D721Med (cell line): ENCODE measurements around the gene PRKCZ.
"Not testable (repeated sequence)": the region's sequence is repeated elsewhere in the genome, so short reads cannot be mapped to it uniquely, and the experiment has no call there.

Source experiments
- DNase-seq: peaks from one replicate; pipeline ENCODE4 v3.0.0; 2011; ENCODE audit warnings: low spot score; ENCODE audit not compliant: insufficient read length
- FAIRE-seq: peaks from 2 replicates; lab custom pipeline; 2011; peaks lifted over from hg19 to GRCh38; lab: Jason Lieb, UNC
- TF ChIP-seq, protein P1 (sequence below): IDR thresholded peaks from 2 replicates; pipeline ENCODE4 v1.5.1; 2012; ENCODE audit warnings: mild to moderate bottlenecking, control low read depth; ENCODE audit not compliant: insufficient read depth; ENCODE audit errors: missing control alignments

The PRKCZ gene

DNA sequence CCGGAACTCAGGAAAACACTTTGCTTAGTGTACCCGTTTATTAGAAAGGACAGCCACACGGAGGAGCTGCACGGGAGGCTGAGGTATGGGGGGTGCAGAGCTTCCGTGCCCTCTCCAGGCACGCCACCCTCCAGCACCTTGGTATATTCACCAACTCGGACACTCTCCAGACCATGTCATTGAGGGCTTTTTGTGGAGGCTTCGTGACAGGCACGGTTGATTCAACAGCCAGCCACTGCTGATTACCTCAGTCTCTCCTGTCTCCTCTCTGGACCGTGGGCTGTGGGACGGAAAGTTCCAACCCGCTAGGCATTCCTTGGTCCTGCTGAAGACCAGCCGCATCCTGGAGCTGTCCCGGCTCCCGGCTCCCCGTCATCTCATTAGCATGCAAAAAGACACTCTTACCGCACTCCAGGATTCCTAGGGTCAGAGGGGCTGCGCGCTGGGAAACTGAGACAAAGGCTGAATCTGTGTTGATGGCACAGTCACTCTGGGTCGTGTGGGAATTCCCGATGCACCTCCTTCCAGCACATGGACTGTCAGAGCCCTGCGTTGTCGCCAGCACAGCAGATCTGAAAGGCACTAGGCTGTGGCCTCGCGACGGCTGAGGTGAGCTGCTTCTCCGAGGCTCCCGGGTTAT, 65.6 kb downstream of the PRKCZ start:
- TF ChIP-seq, protein P1, sequence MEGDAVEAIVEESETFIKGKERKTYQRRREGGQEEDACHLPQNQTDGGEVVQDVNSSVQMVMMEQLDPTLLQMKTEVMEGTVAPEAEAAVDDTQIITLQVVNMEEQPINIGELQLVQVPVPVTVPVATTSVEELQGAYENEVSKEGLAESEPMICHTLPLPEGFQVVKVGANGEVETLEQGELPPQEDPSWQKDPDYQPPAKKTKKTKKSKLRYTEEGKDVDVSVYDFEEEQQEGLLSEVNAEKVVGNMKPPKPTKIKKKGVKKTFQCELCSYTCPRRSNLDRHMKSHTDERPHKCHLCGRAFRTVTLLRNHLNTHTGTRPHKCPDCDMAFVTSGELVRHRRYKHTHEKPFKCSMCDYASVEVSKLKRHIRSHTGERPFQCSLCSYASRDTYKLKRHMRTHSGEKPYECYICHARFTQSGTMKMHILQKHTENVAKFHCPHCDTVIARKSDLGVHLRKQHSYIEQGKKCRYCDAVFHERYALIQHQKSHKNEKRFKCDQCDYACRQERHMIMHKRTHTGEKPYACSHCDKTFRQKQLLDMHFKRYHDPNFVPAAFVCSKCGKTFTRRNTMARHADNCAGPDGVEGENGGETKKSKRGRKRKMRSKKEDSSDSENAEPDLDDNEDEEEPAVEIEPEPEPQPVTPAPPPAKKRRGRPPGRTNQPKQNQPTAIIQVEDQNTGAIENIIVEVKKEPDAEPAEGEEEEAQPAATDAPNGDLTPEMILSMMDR = no peak

DNA sequence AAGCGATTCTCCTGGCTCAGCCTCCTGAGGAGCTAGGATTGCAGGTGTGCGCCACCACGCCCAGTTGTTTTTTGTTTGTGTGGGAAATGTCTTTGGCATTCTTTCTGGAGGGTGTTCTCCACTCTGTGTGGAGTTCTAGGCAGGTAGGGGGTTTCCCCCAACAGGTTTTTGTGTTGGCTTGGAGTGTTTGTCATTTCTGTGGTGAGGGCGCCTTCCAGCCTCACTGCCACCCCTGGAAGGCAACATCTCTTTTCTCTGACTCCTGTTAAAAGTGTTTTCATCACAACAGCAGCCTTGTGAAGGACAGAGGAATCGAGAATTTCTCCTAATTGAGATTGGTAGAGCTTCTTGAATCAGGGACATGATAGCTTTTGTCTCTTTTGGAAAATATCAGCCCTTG, 69.7 kb downstream of the PRKCZ start:
- DNase-seq = no peak
- no peak for FAIRE-seq
- TF ChIP-seq, protein P1 = no peak

More for the DNA sequence above, 65.6 kb downstream of the PRKCZ start:
- DNase-seq = no peak
- no peak for FAIRE-seq

DNA sequence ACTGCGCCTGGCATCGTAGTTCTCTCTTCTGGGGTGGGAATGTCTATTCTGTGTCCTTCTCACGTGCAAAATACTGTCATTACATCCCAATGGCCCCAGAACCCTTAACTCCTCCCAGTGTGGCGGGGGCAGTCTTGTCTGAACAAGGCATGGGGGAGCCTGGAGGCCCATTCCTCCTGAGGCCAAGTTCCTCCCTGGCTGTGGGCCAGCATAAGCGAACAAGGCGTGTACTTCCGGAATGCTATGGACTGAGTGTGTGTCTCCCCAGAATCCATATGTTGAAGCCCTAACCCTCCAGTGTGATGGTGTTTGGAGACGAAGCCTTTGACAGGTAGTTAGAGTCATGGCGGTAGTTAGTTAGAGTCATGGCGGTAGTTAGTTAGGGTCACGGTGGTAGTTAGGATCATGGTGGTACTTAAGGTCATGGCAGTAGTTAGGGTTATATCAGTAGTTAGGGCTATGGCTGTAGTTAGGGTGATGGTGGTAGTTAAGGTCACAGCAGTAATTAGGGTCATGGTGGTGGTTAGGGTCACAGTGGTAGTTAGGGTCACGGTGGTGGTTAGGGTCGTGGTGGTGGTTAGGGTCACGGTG, 71.0 kb downstream of the PRKCZ start:
- TF ChIP-seq, protein P1 = no peak
- FAIRE-seq (no peak), DNase-seq (no peak)

DNA sequence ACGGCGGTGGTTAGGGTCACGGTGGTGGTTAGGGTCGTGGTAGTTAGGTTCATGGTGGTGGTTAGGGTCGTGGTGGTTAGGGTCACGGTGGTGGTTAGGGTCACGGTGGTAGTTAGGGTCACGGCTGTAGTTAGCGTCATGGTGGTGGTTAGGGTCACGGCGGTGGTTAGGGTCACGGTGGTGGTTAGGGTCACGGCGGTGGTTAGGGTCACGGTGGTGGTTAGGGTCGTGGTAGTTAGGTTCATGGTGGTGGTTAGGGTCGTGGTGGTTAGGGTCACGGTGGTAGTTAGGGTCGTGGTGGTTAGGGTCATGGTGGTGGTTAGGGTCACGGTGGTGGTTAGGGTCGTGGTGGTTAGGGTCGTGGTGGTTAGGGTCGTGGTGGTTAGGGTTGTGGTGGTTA, 71.6 kb downstream of the PRKCZ start:
- not testable (repeated sequence) for DNase-seq, FAIRE-seq

DNA sequence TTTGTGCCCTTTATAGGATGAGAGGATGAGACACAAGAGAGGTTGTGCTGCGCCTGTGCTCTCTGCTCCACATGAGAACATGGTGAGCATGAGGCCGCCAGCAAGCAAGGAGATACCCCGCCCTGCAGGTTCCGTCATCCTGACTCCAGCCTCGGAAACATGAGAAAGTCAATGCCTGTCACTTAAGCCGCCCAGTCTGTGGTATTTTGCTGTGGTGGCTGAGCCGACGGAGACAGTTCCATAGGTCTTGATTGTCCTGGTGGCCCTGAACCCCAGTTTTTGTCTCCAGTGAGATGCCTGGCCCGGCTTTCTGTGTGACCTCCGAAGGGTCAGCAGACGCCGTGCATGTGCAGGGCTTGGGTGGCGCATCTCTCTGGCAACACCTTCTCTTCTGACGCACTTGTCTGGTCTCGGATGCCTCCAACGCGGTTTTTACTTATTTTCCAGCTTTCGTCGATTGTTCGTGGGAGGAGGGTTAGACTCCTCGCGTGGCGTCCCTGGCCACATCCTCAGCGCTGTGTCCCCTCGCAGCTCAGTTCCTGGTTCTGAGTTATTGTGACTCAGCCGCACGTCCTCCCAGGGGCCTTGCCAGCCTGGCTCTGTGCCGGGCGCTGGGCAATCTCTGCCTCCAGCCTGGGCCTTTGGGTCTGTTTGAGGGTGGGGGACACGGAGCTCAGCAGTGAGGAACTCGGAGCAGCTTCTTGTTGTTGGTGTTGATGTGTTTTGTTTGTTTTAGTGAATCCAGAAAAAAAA, 74.4 kb downstream of the PRKCZ start:
- no peak for FAIRE-seq
- TF ChIP-seq, protein P1 = no peak
- DNase-seq = no peak

DNA sequence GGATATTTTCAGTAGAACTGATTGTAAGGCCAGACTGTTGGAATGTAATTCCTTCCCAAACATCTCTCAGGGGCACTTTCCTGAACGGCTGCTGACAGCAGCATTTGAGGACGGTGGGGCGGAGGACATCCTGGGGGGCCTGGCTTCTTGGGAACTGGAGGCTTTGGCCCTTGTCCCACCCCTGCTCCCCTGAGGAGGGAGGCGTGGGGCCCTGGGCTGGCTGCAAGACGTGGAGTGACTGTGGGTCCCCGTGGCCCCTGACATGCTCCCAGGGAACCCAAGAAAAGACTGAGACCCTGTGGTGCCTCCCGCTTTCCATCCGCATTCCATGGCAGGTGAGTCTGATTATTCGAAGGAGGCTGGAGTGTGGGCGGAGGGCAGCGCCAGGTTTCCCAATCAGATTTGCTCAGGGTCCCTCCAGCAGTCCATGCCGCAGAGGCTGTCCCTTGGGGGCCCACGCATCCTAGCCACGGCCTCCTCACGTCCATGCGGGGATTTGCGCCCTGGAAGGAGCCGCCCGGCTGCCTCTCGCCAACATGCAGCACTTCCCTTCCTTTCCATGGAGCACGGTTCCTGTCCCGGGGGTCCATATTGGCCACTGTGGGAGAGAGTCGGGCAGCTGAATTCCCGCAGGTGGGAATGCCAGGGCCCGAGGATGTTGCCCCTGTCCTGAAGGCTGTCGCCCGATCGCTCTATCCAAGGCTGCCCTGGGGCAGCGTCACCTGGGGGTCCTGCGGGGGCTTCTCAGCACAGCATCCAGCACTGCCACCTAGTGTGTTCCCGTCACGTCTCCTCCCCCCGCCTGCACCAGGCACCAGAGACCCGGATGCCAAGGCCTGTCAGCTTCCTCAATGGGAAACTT, 75.4 kb downstream of the PRKCZ start:
- no peak for DNase-seq
- TF ChIP-seq, protein P1 = no peak
- no peak for FAIRE-seq
